Effector memory CD8-positive, alpha-beta T cell (primary cell): ENCODE data around the gene HNRNPF.

Source experiments
- ATAC-seq: fragments of 150-1000 bp; cut with Tn5 transposase; replicated peaks from 2 replicates; pipeline ENCODE4 v1.10.0; 2021; ENCODE audit warnings: mild to moderate bottlenecking, moderate library complexity
- DNase-seq, 3 experiments: peaks; one replicate each; pipeline ENCODE4 v3.0.0; 2021
- H3K27ac Mint-ChIP-seq, 2 donors: one replicate each; pipeline ENCODE4 v1.8.0; 2022; ENCODE audit warnings: mild to moderate bottlenecking in 2 of 2, mixed read lengths in 2 of 2, moderate library complexity in 2 of 2
- H3K27me3 Mint-ChIP-seq, 2 donors: one replicate each; pipeline ENCODE4 v1.8.0; 2022; ENCODE audit warnings: mixed read lengths in 2 of 2
- H3K36me3 Mint-ChIP-seq: one replicate; pipeline ENCODE4 v1.8.0; 2022; ENCODE audit warnings: mild to moderate bottlenecking, moderate library complexity, mixed read lengths; ENCODE audit not compliant: insufficient read depth
- H3K4me1 Mint-ChIP-seq, 2 donors: one replicate each; pipeline ENCODE4 v1.8.0; 2022; ENCODE audit warnings: low read depth in 2 of 2, mixed read lengths in 2 of 2
- H3K4me3 Mint-ChIP-seq, 2 donors: one replicate each; pipeline ENCODE4 v1.8.0; 2022; ENCODE audit warnings: mild to moderate bottlenecking in 2 of 2, mixed read lengths in 2 of 2, moderate library complexity in 2 of 2
- H3K9me3 Mint-ChIP-seq, 2 donors: one replicate each; pipeline ENCODE4 v1.8.0; 2022; ENCODE audit warnings: mixed read lengths in 2 of 2

HNRNPF gene

DNA sequence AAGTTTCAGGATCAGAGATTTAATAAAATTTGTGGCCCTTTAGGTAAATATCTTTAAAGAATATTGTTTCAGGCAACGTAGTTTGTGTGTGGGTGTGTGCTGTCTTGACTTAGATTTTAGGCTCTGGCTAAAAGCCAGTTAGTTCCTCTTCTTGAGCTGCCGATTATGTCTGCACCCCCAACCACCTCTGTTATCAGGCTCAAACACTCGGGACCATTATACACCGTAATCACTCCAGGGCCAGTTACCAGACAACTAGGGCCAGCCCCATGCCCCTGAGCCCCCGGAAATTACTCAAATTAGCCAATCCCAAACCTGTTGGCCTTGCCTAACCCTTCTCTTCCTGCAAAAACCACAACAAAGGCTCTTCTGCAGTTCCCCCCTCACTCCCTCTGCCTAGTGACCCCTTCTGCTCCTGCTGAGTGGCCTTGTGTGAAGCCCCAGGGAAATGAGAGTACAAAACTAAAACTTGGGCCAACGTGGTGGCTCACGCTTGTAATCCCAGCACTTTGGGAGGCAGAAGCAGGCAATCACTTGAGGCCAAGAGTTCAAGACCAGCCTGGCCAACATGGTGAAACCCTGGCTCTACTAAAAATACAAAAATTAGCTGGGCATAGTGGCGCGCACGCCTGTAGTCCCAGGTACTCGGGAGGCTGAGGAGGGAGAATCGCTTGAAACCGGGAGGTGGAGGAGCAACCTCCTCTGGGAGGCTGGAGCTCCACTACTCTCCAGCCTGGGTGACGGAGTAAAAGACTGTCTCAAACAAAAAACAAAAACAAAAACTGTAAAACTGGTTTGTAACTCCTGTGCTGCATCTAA, 9.2 kb upstream of the HNRNPF start:
- H3K9me3 Mint-ChIP-seq = no peaks in the 10 kb centered on the region
- peaks cover 28 to 39% of the 10 kb centered on the region in 2 donors for H3K4me1 Mint-ChIP-seq
- peak overlapping the region; percentile 54 to 62 for H3K4me3 Mint-ChIP-seq
- DNase-seq (peak; percentile 31 to 41 (median 31)), ATAC-seq (peak; percentile 29)
- peak overlapping the region; percentile 85 to 89 for H3K27ac Mint-ChIP-seq
- peaks cover 45% of the 10 kb centered on the region for H3K36me3 Mint-ChIP-seq
- no peaks in the 10 kb centered on the region for H3K27me3 Mint-ChIP-seq

DNA sequence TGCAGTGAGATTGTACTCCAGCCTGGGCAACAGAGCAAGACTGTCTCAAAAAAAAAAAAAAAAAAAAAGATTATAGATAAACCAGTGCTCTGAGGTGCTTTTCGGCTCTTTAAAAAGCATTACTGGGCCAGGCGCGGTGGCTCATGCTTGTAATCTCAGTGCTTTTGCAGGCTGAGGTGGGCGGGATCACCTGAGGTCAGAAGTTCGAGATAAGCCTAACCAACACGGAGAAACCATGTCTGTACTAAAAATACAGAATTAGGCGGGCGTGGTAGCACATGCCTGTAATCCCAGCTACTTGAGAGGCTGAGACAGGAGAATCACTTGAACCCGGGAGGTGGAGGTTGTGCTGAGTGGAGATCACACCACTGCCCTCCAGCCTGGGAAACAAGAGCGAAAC, 6.6 kb upstream of the HNRNPF start:
- no peak for DNase-seq
- H3K9me3 Mint-ChIP-seq = no peaks in the 10 kb centered on the region
- peaks cover 35% of the 10 kb centered on the region for H3K36me3 Mint-ChIP-seq
- ATAC-seq = no peak
- H3K4me3 Mint-ChIP-seq = no peak overlapping the region
- H3K27ac Mint-ChIP-seq = no peak overlapping the region
- peaks cover 19 to 31% of the 10 kb centered on the region in 2 donors for H3K4me1 Mint-ChIP-seq
- H3K27me3 Mint-ChIP-seq = no peaks in the 10 kb centered on the region

DNA sequence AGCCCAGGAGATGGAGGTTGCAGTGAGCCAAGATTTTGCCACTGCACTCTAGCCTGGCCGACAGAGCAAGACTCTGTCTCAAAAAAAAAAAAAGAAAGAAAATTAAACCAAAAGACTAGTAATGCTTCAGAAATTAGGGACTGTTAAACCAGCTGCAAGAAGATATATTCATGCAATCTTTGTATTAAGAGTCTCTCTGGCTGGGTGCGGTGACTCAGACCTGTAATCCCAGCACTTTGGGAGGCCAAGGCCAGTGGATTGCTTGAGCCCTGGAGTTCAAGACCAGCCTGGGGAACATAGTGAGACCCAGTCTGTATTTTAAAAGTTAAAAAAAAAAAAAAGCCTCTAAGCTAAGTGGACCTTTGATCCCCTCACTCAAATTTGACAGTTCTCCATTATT, 2.5 kb upstream of the HNRNPF start:
- ATAC-seq = no peak
- no peak overlapping the region for H3K27ac Mint-ChIP-seq
- H3K4me1 Mint-ChIP-seq = peaks cover 18 to 23% of the 10 kb centered on the region in 2 donors
- no peak overlapping the region for H3K4me3 Mint-ChIP-seq
- H3K9me3 Mint-ChIP-seq = no peaks in the 10 kb centered on the region
- H3K27me3 Mint-ChIP-seq = no peaks in the 10 kb centered on the region
- peaks cover 45% of the 10 kb centered on the region for H3K36me3 Mint-ChIP-seq
- DNase-seq = no peak

DNA sequence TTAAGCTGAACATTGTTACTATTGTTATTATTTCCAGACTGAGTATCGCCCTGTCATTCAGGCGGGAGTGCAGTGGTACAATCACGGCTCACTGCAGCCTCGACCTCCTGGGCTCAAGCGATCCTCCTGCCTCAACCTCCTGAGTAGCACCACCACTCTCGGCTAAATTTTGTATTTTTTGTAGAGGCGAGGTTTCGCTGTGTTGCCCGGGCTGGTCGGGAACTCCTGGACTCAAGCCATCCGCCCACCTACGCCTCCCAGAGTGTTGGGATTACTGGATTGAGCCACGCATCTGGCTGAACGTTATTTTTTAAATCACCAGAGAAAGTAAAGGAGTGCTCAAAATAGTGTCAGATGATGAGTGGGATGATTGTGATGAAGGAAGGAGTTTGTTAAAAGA, 1.4 kb upstream of the HNRNPF start:
- Mint-ChIP-seq H3K36me3 (peaks cover 52% of the 10 kb centered on the region), H3K9me3 (no peaks in the 10 kb centered on the region), H3K4me1 (peaks cover 21 to 23% of the 10 kb centered on the region in 2 donors), H3K4me3 (peak overlapping the region; percentile 86 to 97), H3K27ac (peak overlapping the region; percentile 99 to 100), H3K27me3 (no peaks in the 10 kb centered on the region)
- ATAC-seq = no peak
- no peak for DNase-seq

DNA sequence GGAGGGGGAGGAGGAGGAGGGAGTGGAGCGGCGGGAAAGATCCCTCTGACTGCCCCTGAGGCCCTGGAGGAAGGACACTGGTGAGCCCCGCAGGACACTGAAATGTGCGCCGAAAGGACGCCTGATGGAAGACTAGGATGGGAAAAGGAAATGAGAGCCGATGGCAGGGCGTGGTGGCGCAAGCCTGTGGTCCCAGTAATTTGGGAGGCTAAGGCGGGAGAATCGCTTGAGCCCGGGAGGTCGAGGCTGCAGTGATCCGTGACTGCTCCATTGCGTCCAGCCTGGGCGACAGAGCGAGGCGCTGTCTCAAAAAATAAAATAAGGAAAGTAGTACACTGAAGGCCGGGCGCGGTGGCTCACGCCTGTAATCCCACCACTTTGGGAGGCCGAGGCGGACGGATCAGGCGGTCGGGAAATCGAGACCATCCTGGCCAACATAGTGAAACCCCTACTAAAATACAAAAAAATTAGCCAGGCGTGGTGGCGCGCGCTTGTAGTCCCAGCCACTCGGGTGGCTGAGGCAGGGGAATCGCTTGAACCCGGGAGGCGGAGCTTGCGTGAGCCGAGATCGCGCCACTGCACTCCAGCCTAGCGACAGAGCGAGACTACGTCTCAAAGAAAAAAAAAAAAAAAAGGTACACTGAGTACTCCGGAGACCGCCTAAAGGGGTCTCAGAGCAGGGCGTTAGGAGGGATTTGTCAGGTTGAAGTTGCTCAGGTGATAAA, 561 bp upstream of the HNRNPF start:
- Mint-ChIP-seq H3K4me1 (peaks cover 25 to 27% of the 10 kb centered on the region in 2 donors), H3K9me3 (no peaks in the 10 kb centered on the region), H3K36me3 (peaks cover 60% of the 10 kb centered on the region), H3K27me3 (no peaks in the 10 kb centered on the region), H3K27ac (peak overlapping the region; percentile 99 to 100), H3K4me3 (peak overlapping the region; percentile 86 to 97)
- ATAC-seq (peak; percentile 22), DNase-seq (peak; percentile 68 to 69 (median 69))

DNA sequence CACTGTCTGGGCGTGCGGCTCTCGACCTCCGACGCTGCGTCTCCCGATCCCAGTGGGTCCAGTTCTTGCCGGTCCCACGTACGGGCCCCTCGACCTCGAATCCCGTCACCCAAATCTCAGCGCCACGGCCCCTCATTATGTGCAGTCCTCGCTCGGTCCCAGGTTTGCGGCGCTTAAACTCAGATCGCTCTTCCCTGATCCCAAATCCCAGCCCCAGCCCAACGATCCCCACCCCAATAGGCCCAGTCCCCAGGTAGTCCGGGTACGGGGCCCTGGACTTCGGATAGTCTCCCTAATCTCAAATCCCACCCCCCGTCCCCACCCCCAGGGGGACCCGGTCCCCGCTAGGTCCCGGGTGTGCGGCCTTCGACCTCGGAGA, 666 bp downstream of the HNRNPF start:
- Mint-ChIP-seq H3K36me3 (peaks cover 72% of the 10 kb centered on the region), H3K9me3 (no peaks in the 10 kb centered on the region), H3K4me1 (peaks cover 35 to 37% of the 10 kb centered on the region in 2 donors), H3K27me3 (no peaks in the 10 kb centered on the region), H3K27ac (peak overlapping the region; percentile 99 to 100), H3K4me3 (peak overlapping the region; percentile 86 to 97)
- DNase-seq (peak in 1 of 3 experiments; percentile 16), ATAC-seq (no peak)

DNA sequence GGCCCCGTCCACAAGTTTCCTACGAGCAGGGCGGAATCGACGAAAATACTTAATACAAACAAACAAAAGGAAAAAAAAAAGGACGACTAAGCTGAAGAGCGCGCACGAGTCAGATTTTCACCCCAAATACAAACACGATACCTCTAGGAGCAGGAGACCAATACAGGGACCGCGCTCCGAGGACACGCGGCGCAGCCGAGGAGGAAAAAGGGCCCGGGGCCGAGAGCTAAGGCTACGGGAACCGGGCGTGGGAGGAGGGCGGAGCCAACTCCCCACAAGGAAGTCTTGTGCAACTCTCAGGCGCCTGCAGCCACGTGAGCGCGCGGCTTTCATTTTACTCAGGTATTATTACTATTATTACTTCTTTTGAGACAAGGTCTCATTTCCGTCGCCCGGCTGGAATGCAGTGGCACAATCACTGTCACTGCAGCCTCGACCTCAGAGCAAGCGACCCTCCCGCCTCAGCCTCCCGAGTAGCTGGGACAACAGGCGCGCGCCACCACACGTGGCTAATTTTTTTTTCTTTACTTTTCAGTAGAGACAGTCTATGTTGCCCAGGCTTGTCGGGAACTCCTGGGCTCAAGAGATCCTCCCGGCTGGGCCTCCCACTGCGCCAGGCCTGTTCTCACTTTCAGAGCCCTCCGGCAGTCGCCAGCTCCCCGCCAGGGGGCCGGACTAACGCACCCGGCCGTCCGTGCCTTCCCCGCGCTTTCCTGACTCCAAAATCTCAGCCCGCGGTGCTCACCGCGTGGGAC, 1.2 kb downstream of the HNRNPF start:
- peak overlapping the region; percentile 99 to 100 for H3K27ac Mint-ChIP-seq
- peak; percentile 40 for ATAC-seq
- peak overlapping the region; percentile 86 to 97 for H3K4me3 Mint-ChIP-seq
- peaks cover 77% of the 10 kb centered on the region for H3K36me3 Mint-ChIP-seq
- no peaks in the 10 kb centered on the region for H3K9me3 Mint-ChIP-seq
- DNase-seq = peak; percentile 72 to 74 (median 73)
- no peaks in the 10 kb centered on the region for H3K27me3 Mint-ChIP-seq
- peaks cover 40 to 43% of the 10 kb centered on the region in 2 donors for H3K4me1 Mint-ChIP-seq

DNA sequence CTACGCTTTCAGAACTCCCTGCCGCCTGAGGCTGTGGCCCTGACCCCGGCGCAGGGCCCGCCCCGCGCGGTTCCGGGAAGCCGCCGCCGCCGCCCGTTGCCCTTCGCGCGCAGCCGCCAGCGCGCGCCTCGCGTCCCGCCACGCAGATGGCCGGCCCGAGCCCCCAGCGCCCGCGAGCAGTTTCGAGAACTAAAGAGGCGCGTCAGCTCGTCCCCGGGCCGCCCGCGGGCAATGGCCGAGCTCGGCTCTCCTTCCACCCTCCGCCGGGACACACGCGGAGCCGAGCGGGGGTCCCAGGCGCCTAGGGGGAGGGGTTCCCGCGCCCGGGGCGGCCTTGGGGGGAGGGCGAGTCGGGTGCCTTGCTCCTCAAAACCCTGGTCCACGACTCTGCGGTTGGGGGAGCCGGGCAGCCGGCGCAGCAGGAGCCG, 1.8 kb downstream of the HNRNPF start:
- H3K4me3 Mint-ChIP-seq = peak overlapping the region; percentile 86 to 97
- no peaks in the 10 kb centered on the region for H3K9me3 Mint-ChIP-seq
- DNase-seq = peak; percentile 42 to 50 (median 45)
- peak; percentile 13 for ATAC-seq
- H3K36me3 Mint-ChIP-seq = peaks cover 82% of the 10 kb centered on the region
- peaks cover 46 to 49% of the 10 kb centered on the region in 2 donors for H3K4me1 Mint-ChIP-seq
- H3K27ac Mint-ChIP-seq = peak overlapping the region; percentile 99 to 100
- H3K27me3 Mint-ChIP-seq = no peaks in the 10 kb centered on the region

DNA sequence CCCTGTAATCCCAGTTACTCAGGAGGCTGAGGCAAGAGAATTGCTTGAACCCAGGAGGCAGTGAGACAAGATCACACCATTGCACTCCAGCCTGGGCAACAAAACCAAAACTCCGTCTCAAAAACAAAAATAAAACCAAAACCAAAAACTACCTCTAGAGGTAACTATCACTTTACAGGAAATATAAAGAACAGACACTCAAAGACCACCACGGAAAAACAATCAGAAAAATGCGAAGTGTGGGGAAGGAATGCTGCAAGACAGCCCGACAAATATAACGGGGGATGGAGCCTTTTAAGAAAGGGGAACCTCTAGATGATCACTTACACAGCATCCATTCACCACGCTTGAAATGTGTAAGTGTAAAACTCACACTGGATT, 4.3 kb downstream of the HNRNPF start:
- peak overlapping the region; percentile 87 to 98 for H3K27ac Mint-ChIP-seq
- H3K9me3 Mint-ChIP-seq = no peaks in the 10 kb centered on the region
- peaks cover 97% of the 10 kb centered on the region for H3K36me3 Mint-ChIP-seq
- DNase-seq (no peak), ATAC-seq (no peak)
- H3K4me3 Mint-ChIP-seq = peak overlapping the region; percentile 86 to 97
- no peaks in the 10 kb centered on the region for H3K27me3 Mint-ChIP-seq
- H3K4me1 Mint-ChIP-seq = peaks cover 55 to 63% of the 10 kb centered on the region in 2 donors

DNA sequence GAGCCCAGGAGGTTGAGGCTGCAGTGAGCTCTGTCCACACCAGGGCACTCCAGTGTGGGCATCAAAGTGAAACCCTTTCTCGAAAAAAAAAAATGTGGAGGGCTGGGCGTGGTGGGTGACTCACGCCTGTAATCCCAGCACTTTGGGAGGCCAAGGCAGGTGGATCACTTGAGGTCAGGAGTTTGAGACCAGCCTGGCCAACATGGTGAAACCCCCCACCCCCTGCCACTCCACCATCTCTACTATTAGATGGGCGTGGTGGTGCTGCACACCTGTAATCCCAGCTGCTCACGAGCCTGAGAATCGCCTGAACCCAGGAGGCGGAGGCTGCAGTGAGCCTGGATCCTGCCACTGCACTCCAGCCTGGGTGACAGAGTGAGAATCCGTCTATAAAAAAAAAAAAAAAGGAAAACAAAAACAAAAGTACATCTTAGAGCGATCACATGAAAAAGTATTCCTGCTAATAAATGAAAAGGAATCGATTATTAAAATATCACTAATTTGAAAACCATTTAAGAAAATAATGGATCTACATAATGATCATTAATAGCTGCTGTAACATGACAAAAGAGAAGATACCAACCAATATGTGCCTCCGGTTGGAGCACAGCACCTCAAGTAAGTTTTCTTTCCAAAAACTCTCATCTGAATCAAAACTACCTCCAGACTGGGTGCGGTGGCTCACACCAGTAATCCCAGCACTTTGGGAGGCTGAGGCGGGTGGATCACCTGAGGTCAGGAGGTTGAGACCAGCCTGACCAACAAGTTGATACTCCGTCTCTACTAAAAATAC, 4.9 kb downstream of the HNRNPF start:
- peak overlapping the region; percentile 86 to 97 for H3K4me3 Mint-ChIP-seq
- H3K4me1 Mint-ChIP-seq = peaks cover 58 to 63% of the 10 kb centered on the region in 2 donors
- no peak for DNase-seq
- H3K9me3 Mint-ChIP-seq = no peaks in the 10 kb centered on the region
- no peaks in the 10 kb centered on the region for H3K27me3 Mint-ChIP-seq
- H3K27ac Mint-ChIP-seq = peak overlapping the region; percentile 87 to 98
- no peak for ATAC-seq
- peaks cover 95% of the 10 kb centered on the region for H3K36me3 Mint-ChIP-seq

DNA sequence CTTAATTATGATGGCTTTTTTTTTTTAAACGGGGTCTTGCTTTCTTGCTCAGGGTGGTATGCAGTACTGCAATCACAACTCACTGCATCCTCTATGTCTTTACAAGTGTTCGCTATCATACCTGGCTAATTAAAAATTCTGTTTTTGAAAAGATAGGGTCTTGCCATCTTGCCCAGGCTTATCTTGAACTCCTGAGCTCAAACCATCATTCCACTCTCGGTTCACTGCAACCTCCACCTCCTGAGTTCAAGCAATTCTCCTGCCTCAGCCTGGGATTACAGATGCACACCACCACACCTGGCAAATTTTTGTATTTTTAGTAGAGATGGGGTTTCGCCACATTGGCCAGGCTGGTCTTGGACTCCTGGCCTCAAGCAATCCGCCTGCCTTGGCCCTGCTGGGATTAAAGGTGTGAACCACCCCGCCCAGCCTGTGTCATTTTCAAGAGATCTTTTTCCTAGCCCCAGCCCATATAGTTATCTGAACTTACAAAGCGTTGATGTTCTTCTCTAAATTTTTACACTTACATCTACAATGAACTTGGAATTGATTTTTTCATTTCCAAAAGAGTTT, 6.0 kb downstream of the HNRNPF start:
- H3K4me3 Mint-ChIP-seq = peak overlapping the region; percentile 86 to 97
- no peaks in the 10 kb centered on the region for H3K27me3 Mint-ChIP-seq
- no peak for ATAC-seq
- no peak for DNase-seq
- no peaks in the 10 kb centered on the region for H3K9me3 Mint-ChIP-seq
- H3K36me3 Mint-ChIP-seq = peaks cover 90% of the 10 kb centered on the region
- peak overlapping the region; percentile 87 to 98 for H3K27ac Mint-ChIP-seq
- H3K4me1 Mint-ChIP-seq = peaks cover 60 to 67% of the 10 kb centered on the region in 2 donors

DNA sequence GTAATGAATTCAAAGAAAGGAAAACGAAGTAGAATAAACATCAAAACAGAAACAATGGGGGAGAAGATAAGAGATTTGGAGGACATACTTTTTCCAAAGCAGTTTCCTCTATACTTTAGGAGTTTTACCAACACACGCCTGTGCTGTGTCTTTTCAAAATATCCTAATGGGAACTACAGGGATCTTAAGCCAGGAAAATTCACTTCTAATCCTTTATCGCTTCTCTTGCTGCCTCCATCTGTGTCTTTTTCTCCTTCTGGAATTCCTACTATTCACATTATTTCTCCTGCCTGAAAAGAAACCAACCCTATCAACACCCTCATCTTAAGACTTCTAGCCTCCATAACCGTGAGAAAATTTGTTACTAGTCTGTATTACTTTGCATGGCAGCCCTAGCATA, 6.8 kb downstream of the HNRNPF start:
- Mint-ChIP-seq H3K27me3 (no peaks in the 10 kb centered on the region), H3K9me3 (no peaks in the 10 kb centered on the region), H3K4me3 (peak overlapping the region; percentile 86 to 97), H3K36me3 (peaks cover 90% of the 10 kb centered on the region), H3K27ac (peak overlapping the region; percentile 87 to 98), H3K4me1 (peaks cover 61 to 70% of the 10 kb centered on the region in 2 donors)
- no peak for ATAC-seq
- DNase-seq = no peak
